Smooth muscle cell of the brain vasculature (primary cell): Measurements from ENCODE around the gene SIGLEC8.
"Not testable (repeated sequence)": the region's sequence is repeated elsewhere in the genome, so short reads cannot be mapped to it uniquely, and the experiment has no call there.

ENCODE experiments used
- DNase-seq: peaks from one replicate; pipeline ENCODE4 v3.0.0-alpha.2; 2012; ENCODE audit warnings: low read depth, low spot score

The SIGLEC8 gene

GRCh38 chr19:51458051-51458645, at the start of gene SIGLEC8:
TSS of gene SIGLEC8 (minus strand) at chr19:51458454. CDS start at chr19:51458387, 67 bp downstream.
- no peak for DNase-seq

- no peak for DNase-seq
Measured at GRCh38 chr19:51507640-51508058, 49.4 kb upstream of the SIGLEC8 start.

DNA sequence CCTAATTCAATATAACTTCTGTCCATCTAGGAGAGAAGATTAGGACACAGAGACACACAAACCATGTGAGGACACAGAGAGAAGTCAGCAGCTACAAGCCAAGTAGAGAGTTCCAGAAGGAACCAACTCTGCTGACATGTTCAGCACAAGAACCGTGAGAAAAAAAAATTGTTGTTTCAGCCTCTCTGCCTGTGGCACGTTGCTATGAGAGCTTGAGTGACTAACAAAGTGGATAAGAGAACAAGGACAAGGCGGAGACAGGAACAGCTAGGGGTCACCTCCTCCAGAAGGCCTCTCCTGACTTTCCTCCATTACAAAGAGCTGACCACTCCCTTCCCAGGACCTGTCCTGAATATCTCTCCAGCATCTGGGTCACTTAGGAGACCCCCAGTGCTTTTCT, 48.9 kb upstream of the SIGLEC8 start:
- DNase-seq = no peak

- DNase-seq = no peak
Measured at GRCh38 chr19:51505904-51506303, 47.6 kb upstream of the SIGLEC8 start.

GRCh38 chr19:51503896-51504295, 45.6 kb upstream of the SIGLEC8 start:
- DNase-seq = no peak

DNA sequence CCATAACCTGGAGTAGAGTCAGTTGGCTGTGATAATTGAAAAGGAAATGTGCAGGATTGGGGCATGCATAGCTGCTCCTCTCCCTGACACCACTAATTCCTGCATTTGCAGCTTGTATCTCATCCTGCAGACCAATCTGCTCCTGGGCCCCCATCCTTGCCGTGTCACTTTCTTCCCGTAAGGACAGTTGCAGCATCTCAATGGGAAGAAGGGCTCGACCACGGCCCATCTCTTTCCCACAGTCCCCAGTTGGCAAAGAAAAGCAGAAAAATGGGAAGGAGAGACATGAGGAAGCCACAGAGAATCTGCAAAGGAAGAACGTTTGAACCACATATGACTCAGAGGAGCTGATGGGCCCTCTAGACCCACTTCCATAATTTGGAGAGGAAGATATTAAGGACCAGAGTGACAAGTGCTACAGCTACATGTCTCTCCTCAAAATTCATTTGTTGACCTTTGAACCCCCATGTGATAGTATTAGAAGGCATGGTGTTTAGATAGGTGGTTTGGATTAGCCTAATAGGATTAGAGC, 45.1 kb upstream of the SIGLEC8 start:
- no peak for DNase-seq

GRCh38 chr19:51501594-51502263, 43.5 kb upstream of the SIGLEC8 start, which contains the start of gene SIGLEC12:
TSS of gene SIGLEC12 (minus strand) at chr19:51501800. CDS start at chr19:51501733, 67 bp downstream.
- DNase-seq = no peak

- DNase-seq = not testable (repeated sequence)
Measured at GRCh38 chr19:51500931-51501330, 42.7 kb upstream of the SIGLEC8 start.

- DNase-seq = no peak
Measured at GRCh38 chr19:51497666-51498065, 39.4 kb upstream of the SIGLEC8 start.

- DNase-seq = no peak
Measured at GRCh38 chr19:51493776-51494175, 35.5 kb upstream of the SIGLEC8 start.

- DNase-seq = no peak
Measured at GRCh38 chr19:51491586-51491985, 33.3 kb upstream of the SIGLEC8 start.

- DNase-seq = no peak
Measured at GRCh38 chr19:51490676-51491075, 32.4 kb upstream of the SIGLEC8 start.

DNA sequence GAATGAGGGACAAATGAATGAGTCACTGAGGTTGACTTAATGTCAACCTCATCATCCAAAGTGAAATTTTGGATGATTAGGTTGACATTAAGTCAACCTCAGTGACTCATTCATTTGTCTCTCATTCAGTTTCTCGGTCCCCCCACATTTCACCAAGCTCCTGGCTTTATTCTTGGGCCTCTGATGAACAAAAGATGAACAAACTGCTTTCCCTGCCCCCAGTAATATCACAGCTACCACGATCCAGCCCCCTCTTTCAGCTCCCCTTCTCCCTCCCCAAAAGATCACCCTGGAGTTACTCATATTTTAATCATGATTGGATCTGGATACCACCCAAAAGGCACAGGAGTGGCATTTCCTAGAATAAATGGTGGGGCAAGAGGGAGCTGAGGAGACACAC, 30.9 kb upstream of the SIGLEC8 start:
- no peak for DNase-seq

GRCh38 chr19:51488491-51488890, 30.2 kb upstream of the SIGLEC8 start:
- DNase-seq = no peak

DNA sequence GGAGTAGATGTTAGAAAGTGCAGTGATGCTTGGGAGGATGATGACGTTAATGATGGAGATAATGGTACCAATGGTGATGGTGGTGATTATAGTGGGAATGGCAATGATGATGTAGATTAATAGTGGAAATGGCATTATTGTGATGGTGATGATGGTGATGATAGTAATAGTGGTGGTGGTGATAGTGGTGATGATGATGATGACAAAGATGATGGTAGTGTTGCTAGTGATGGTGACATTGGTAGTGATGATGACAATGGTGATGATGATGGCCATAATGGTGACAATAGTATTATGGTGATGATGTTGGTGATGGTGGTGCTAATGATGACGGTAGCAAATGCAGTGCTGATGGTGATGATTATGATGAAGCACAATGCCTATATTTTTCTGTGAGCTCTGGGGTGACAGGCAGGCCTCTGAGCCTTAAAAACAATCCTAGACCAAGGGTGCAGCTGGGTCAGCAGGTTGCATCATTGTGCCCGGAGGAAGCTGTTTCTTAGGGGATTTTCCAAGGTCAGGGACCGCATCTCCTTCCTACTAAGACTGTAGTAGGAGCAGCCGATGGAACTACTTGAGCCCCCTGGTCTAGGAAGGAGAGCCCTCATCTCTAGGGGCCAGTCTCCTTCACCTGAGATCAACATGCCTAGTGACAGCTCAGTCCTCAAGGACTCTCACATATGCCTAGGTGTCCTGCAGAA, 27.9 kb upstream of the SIGLEC8 start:
- DNase-seq = no peak

GRCh38 chr19:51480590-51480989, 22.3 kb upstream of the SIGLEC8 start:
- DNase-seq = no peak

- no peak for DNase-seq
Measured at GRCh38 chr19:51479531-51480331, 21.5 kb upstream of the SIGLEC8 start.

DNA sequence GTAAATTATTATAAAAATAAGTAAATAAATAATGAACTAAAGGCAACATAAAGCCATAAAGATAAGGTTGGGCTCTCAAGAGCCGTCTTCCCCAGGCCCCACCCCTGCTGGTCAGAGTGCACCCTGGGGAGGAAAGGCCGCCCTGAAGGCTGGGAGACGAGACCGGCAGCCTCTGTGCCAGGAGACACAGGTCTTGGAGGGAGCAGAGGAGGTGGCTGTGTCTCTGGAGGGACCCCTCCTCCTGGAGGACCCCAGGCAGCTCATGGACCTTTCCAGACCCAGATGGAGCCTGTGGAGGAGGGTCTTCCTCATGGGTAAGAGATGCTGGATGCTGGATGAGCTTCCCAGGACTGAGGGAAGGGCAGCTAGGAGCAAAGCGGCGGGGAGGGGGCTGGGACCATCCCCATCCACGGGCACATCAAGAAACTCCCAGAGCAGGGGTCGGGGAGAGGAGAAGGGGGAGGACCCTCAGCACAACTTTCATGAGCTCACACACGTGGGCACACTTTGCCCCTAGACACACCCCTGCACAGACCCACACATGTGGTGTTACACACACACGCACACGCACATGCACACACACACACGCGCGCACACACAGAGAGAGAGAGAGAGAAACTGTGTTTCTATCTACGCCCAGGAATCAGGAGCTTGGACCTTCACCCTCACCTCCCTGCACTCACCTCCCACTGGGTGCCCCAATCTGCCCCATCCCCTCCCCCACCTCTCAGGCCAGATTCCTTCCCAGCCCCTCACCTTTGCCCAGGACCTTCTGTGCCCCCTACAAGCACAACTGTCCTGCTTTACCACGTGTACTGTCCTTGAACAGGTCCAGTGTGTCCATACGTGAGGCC, 20.4 kb upstream of the SIGLEC8 start, which contains the start of gene CEACAM18:
Gene CEACAM18, plus strand, starts transcription at position 159 of the 854 bp plus-strand sequence.
- no peak for DNase-seq

GRCh38 chr19:51477344-51477743, 19.1 kb upstream of the SIGLEC8 start:
- no peak for DNase-seq

GRCh38 chr19:51476164-51476563, 17.9 kb upstream of the SIGLEC8 start:
- DNase-seq = no peak
